ENCODE measurements around the gene STXBP4.
"Not testable (repeated sequence)": the region's sequence is repeated elsewhere in the genome, so short reads cannot be mapped to it uniquely, and the experiment has no call there.

The STXBP4 gene

DNA sequence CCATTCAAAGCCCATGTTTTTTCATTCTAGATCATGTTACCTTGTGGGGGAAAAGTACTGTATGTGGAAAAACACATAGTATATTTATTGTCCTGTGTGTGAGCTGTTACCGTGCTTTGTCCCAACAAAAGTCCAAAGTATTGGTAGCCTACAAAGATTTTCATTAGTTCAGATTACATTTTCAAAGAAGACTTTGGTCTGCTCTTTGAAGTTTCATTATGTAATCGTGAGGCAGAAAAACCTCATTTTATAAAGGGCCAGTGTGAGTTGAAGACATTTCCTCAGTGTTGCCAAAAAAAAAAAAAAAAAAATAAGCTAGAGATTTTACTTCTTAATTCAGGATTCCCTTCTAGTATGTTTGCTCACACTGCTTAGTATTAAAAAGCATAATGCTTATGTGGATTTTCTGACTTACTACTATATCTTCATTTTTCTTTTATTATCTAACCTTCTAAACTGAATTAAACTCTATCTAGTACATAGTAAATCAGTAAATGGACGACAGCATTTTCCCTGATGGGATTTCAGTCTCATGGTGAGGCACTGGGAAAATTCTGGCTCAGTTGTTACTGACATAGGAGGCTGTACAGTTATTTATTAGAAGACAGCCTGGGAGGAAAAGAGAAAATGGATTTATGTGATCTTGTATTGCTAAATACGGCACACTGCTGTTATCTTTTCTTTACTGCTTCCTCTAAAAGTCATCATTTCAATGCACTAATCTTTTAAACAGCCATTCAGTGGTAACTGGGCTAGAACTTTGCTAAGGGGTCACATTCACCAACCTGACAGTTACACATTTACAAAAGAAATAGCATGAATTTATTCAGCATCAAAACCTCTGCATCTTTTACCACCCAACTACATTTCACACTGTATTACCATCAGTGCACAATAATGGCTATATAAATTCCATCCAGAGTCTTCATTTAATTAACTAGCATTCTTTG lies 100.6 kb downstream of the STXBP4 start:
- in situ Hi-C loops (cut with HindIII; ENCODE audit: low pct_unique_long_range_greater_than_20kb, low sequenced_read_pairs): no loop called here
- no peak for DNase-seq (ENCODE audit: low read depth in 1 of 2, low spot score in 1 of 2)
- TF ChIP-seq JUND (IDR thresholded peaks at IDR 0.05; ENCODE audit: low read depth): no peak

DNA sequence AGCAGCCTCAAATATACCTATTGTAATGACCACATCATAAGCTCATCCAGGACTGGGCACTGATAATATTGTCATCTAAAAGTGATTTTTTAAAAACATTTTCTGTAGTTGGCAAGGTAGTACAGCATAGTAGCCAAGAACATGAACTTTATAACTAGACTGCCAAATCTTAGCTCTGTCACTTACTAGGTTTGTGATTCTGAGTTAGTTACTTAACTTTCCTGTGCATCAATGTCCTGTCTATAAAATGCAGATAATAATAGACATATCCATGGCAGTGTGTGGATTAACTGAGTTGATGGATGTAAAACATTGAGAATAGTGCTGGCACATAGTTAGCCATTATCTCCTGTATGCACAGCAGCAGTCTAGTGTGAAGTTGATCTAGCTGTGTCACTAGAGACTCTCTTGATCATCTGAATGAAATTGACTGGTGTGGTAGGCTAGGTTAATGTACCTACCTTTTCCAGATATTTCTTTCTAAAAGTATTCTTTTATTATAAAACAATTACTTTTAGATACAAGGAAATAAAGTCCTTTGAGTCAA lies 101.5 kb downstream of the STXBP4 start:
- TF ChIP-seq JUND (IDR thresholded peaks at IDR 0.05; ENCODE audit: low read depth): no peak
- no peak for DNase-seq (ENCODE audit: low read depth in 1 of 2, low spot score in 1 of 2)
- in situ Hi-C loops (cut with HindIII; ENCODE audit: low pct_unique_long_range_greater_than_20kb, low sequenced_read_pairs): no loop called here

DNA sequence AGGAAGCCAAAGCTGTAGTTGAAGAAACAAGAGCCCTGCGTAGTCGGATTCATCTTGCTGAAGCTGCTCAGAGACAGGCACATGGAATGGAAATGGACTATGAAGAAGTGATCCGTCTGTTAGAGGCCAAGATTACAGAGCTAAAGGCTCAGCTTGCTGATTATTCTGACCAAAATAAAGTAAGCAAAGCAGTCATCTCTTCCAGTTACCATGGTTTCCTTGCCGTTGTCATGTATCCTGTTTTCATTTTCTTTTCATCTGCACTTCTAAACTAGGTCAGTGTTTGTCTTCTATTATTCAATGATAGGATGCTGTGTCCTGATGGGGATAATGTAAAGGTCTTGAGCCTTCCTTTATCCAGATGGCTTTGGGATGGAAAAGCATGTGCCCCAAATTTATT lies 104.3 kb downstream of the STXBP4 start:
- no peak for TF ChIP-seq JUND (IDR thresholded peaks at IDR 0.05; ENCODE audit: low read depth)
- in situ Hi-C loops (cut with HindIII; ENCODE audit: low pct_unique_long_range_greater_than_20kb, low sequenced_read_pairs): no loop called here
- DNase-seq (ENCODE audit: low read depth in 1 of 2, low spot score in 1 of 2): no peak

DNA sequence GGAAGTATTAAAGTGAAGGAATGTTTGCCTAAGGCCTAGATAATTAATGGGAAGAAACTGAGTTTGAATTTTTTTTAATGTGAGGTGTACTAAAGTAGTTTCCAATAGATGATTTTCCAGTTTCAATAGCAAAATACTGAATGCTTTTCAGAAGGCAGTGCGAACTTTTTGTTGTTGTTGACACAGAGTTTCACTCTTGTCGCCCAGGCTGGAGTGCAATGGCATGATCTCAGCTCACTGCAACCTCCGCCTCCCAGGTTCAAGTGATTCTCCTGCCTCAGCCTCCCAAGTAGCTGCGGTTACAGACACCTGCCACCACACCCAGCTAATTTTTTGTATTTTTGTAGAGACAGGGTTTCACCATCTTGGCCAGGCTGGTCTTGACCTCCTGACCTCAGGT lies 104.9 kb downstream of the STXBP4 start:
- DNase-seq (ENCODE audit: low read depth in 1 of 2, low spot score in 1 of 2); in situ Hi-C loops (cut with HindIII; ENCODE audit: low pct_unique_long_range_greater_than_20kb, low sequenced_read_pairs): not testable (repeated sequence)

DNA sequence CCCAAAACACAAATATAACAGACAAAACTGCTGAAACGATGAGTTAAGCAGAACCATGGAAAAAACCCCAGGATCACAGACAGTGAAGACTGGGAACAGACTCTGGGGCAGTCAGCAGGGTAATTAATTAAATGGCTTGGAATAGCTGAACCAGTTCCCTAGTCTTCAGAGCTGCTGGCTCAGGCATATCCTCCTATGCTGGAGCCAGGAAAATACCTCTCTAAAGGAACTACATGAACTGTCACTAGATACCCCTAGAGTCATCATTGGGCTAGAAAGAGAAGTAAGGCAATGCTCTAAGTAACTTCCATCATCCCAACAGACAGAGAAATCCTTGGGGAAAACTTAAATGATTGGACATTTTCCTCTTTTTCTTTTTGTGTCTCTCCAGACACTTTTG lies 113.0 kb downstream of the STXBP4 start:
- DNase-seq (ENCODE audit: low read depth in 1 of 2, low spot score in 1 of 2): no peak
- no peak for TF ChIP-seq JUND (IDR thresholded peaks at IDR 0.05; ENCODE audit: low read depth)
- in situ Hi-C loops (cut with HindIII; ENCODE audit: low pct_unique_long_range_greater_than_20kb, low sequenced_read_pairs): no loop called here

DNA sequence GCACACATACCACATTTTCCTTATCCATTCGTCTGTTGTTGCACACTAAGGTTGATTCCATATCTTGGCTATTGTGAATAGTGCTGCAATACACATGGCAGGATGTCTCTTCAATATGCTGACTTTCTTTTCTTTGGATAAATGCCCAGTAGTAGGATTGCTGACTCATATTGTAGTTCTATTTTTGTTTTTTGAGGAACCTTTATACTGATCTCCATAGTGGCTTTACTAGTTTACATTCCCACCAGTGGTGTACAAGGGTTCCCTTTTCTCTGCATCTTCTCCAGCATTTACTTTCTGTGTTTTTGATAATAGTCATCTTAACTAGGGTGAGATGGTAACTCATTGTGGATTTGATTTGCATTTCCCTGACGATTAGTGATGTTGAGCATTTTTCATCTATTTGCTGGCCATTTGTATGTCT lies 118.1 kb downstream of the STXBP4 start:
- no peak for DNase-seq (ENCODE audit: low read depth in 1 of 2, low spot score in 1 of 2)
- no peak for TF ChIP-seq JUND (IDR thresholded peaks at IDR 0.05; ENCODE audit: low read depth)
- in situ Hi-C loops (cut with HindIII; ENCODE audit: low pct_unique_long_range_greater_than_20kb, low sequenced_read_pairs): no loop called here

DNA sequence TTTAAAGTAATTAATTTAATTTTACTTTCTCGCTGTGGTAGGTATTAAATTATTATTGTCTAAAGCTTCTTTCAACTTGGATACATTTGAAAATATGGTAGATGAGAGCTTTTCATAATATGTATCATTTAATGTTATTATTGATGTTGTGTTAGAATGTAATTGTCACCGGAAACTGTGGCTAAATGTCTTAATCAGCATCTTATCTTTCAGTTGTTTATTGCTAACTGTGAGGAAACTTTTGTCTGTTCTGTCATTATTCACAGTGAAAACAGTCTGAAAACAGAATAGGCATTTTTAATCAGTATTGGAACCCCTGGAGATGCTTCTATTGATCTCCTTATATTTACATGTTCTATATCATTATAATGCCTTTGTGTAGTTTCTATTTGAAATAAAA lies 120.7 kb downstream of the STXBP4 start:
- in situ Hi-C loops (cut with HindIII; ENCODE audit: low pct_unique_long_range_greater_than_20kb, low sequenced_read_pairs): no loop called here
- no peak for DNase-seq (ENCODE audit: low read depth in 1 of 2, low spot score in 1 of 2)
- TF ChIP-seq JUND (IDR thresholded peaks at IDR 0.05; ENCODE audit: low read depth): no peak

DNA sequence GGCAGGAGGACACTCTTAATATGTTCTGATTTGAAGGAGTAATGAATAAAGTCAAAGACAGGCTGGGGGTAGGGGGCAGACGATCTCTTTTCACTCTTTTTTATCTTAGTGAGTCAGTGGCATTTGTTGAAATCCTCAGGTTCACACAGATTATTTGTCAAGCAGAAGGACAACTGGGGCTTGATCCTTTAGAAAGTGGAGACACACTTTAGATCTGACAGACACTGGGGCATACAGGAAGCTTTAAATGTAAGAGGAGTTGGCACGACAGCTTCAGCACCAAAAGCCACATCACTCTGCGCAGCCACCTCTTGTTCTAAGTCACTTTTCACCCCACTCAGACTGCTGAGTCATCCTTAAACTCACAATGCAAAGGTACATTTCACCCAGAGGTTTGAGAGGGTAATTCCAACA lies 121.5 kb downstream of the STXBP4 start:
- DNase-seq (ENCODE audit: low read depth in 1 of 2, low spot score in 1 of 2): peak in 1 of 2 experiments; percentile 39
- TF ChIP-seq JUND (IDR thresholded peaks at IDR 0.05; ENCODE audit: low read depth): no peak
- in situ Hi-C loops (cut with HindIII; ENCODE audit: low pct_unique_long_range_greater_than_20kb, low sequenced_read_pairs): no loop called here

DNA sequence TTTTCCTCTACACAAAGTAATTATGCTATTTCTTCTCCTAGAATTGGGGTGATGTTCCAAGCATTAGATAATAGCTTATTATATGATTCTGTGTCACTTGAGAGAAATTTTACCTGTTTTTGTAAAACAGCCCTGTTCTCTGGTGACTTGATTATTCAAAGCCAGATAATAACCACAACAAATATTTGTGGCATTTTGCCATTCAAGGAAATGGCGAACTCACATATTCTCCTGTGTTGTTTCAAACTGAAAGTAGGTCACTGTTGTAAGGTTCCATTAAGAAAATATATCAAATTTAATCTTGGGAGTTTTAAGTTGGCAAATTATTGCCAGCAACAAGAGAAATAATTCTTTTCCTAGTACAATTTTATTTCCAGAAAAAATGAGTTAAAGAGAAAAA lies 124.8 kb downstream of the STXBP4 start:
- in situ Hi-C loops (cut with HindIII; ENCODE audit: low pct_unique_long_range_greater_than_20kb, low sequenced_read_pairs): no loop called here
- no peak for DNase-seq (ENCODE audit: low read depth in 1 of 2, low spot score in 1 of 2)
- no peak for TF ChIP-seq JUND (IDR thresholded peaks at IDR 0.05; ENCODE audit: low read depth)

DNA sequence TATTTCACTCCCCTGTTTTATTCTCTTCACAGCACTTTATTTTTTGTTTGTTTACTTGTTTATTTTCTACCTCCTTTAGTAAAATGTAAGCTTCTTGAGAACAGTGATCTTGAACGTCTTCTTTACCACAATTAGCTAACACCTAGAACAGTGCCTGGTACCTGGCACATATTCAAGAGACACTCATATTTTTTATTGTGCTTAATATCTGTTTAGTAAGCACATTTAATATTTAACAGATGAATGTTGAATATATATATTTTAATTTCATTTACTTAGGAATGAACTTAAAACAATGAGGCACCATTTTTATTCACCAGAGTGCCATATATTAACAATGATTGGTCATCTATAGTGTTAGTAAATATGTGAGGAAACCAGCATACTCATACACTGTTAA lies 130.2 kb downstream of the STXBP4 start:
- no peak for TF ChIP-seq JUND (IDR thresholded peaks at IDR 0.05; ENCODE audit: low read depth)
- DNase-seq (ENCODE audit: low read depth in 1 of 2, low spot score in 1 of 2): no peak
- in situ Hi-C loops (cut with HindIII; ENCODE audit: low pct_unique_long_range_greater_than_20kb, low sequenced_read_pairs): no loop called here

DNA sequence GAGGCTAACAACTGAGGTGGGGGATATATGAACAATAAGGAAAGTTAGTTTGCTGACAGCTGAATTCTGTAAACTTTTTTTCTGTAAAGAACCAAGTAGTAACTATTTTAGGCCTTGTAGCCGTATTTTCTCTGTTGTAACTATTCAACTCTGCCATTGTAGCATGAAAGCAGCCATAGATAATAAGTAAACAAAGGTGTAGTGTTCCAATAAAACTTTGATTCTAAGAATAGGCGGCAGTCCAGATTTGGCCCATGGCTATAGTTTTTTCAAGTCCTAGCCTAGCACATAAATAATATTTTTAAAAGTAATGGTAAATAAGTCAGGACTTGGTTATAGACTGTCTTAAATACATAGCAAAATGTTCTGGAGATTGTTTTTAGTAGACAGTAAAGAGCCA lies 142.0 kb downstream of the STXBP4 start:
- DNase-seq (ENCODE audit: low read depth in 1 of 2, low spot score in 1 of 2): no peak
- in situ Hi-C loops (cut with HindIII; ENCODE audit: low pct_unique_long_range_greater_than_20kb, low sequenced_read_pairs): no loop called here
- TF ChIP-seq JUND (IDR thresholded peaks at IDR 0.05; ENCODE audit: low read depth): no peak

DNA sequence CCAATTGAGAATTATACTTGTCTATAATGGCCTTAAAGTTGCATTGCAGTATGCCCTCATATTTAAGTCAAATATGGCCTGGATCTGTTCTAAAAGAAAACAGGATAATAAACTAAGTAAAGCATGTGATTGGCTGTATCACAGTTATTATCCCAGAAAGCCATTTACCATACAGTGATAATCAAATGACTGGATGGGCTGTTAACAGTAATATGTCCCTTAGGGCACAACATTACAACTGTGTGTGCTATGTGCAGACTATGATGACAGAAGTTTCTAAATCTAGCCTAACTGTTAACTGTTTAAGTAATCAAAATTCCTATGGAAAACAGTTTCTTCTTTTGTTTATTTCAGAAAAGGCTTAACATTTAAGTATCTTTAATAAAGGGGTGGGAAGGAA lies 145.7 kb downstream of the STXBP4 start:
- DNase-seq (ENCODE audit: low read depth in 1 of 2, low spot score in 1 of 2): no peak
- in situ Hi-C loops (cut with HindIII; ENCODE audit: low pct_unique_long_range_greater_than_20kb, low sequenced_read_pairs): no loop called here
- no peak for TF ChIP-seq JUND (IDR thresholded peaks at IDR 0.05; ENCODE audit: low read depth)

DNA sequence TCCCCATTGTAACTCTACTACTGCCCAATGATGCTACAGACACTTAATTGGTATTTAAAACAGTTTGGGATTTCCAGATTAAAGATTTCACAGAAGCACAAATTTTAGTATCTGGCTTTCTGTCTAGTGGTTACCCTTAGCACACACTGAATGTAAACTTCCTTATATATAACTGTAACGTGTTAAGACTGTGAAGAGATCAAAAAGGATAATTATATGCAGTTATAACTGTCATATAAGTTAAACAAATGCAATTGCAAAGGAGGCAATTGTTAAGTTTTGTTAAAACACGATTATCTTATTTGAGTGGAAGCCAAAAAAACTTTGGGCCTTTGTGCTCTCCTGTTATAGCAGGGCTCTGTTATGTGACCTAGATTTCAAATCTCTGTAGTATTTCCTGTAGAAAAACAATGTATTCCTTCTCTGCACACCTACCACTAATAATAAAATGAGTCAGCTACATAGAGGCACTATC lies 147.9 kb downstream of the STXBP4 start:
- peak in 1 of 2 experiments; percentile 68 for DNase-seq (ENCODE audit: low read depth in 1 of 2, low spot score in 1 of 2)
- in situ Hi-C loops (cut with HindIII; ENCODE audit: low pct_unique_long_range_greater_than_20kb, low sequenced_read_pairs): no loop called here
- TF ChIP-seq JUND (IDR thresholded peaks at IDR 0.05; ENCODE audit: low read depth): no peak

Data from T47D (cell line).